GM21619 (cell line): ENCODE results near the gene IGFBPL1.

ENCODE experiments used
- ATAC-seq: cut with Tn5 transposase; IDR thresholded peaks from one replicate; pipeline ENCODE4 v1.9.1; 2021; ENCODE audit not compliant: unreplicated experiment

IGFBPL1 gene

DNA sequence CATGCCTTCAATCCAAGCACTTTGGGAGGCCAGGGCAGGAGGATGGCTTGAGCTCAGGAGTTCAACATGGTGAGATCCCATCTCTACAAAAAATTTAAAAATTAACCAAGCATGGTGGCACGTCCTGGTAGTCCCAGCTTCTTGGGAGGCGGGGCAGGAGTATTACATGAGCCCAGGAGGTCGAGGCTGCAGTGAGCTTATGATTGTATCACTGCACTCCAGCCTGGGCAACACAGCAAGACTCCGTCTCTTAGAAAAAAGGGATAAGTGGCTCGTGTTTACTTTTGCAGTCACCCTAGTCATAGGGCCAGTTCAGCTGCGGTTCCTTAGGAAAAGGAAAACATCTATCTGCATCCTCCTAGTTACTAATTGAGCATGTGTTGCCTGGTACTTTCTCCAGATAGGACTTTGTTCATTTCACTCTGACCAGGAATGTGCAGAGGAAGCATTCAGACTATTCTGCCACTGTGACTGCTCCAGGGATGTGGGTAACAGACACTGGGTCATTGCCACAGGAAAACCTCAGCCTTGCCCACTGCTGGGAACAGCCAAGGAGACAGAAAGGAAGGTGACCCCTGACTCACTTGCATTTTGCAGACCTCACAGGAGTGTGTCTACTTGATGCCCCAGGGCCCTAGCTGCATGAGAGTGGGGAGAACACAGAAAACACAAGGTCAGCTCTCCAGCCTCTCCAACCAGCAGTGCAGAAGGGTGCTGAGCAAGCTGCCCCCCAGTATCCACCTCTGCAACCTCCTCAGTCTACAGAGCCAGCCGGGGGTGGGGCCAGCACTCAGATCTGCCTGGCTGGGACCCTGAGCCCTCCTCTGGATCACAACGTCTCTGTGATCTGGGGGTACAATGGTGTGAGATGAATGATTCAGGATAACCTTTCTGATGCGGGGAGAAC is 65.6 kb downstream of the IGFBPL1 start:
- ATAC-seq: no peak

DNA sequence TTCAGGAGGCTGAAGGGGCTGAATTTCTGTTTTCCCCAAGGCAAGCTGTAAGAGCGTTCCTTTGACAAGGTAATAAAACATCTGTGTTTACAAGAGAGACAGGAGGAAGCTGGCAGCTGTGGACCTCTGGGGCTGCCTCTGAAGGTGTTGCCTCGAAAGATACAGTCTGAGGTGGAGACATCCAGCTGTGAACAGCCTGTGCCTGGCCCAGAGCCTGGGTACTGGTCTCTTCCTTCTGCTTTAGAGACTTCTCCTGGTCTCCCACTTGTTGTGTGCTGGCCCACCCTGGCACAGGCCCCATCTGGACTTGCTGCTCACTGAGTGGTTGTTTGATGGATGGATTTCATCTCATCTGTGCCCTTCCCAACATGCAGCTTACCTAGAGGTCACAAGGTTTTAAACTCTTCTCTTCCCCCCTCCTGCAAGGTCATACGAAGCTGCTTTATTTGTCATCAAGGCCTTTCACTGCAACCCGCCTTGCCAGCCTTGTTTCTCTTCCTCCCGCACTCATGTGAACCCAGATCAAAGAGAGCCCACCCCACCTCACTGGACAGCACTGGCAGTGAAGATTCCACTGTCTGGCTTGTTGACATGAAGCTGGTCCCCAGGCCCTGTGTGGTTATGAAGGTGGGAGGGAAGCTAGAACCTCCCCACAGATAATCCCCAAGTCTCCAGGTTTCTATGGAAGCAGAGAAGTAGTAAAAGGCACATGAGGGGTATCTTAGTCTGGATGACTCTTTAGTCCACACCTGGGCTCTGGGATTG is 66.7 kb downstream of the IGFBPL1 start:
- ATAC-seq: no peak

DNA sequence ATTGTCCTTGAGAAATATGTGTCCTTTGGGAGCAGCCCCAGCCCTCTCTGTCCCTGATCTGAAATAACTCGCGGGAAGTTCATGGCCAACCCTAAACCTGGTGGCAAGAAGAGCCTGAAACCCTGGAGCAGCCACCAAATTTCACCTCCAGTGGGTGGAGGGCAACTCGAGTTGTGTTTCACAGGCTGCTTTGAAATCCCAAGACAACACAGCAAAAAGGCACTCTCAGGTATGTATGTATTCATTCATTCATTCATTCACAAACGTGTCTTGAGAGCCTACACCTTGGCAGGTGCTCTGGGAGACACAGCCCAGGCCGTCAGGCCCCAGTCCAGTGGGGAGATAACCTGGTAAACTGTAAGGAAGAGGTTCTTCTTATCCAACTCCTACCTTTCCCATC is 67.4 kb downstream of the IGFBPL1 start:
- no peak for ATAC-seq
